ENCODE data around the gene DCLK3. TPM values are rescaled to one million over a fixed set of nuclear protein-coding genes. Genes with fewer than 3 reads are reported as not detected.

Gene DCLK3, protein sequence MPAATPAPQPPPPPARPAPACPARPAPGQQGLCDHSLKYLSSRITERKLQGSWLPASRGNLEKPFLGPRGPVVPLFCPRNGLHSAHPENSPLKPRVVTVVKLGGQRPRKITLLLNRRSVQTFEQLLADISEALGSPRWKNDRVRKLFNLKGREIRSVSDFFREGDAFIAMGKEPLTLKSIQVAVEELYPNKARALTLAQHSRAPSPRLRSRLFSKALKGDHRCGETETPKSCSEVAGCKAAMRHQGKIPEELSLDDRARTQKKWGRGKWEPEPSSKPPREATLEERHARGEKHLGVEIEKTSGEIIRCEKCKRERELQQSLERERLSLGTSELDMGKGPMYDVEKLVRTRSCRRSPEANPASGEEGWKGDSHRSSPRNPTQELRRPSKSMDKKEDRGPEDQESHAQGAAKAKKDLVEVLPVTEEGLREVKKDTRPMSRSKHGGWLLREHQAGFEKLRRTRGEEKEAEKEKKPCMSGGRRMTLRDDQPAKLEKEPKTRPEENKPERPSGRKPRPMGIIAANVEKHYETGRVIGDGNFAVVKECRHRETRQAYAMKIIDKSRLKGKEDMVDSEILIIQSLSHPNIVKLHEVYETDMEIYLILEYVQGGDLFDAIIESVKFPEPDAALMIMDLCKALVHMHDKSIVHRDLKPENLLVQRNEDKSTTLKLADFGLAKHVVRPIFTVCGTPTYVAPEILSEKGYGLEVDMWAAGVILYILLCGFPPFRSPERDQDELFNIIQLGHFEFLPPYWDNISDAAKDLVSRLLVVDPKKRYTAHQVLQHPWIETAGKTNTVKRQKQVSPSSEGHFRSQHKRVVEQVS
- not detected in 2 replicates for total RNA-seq

DNA sequence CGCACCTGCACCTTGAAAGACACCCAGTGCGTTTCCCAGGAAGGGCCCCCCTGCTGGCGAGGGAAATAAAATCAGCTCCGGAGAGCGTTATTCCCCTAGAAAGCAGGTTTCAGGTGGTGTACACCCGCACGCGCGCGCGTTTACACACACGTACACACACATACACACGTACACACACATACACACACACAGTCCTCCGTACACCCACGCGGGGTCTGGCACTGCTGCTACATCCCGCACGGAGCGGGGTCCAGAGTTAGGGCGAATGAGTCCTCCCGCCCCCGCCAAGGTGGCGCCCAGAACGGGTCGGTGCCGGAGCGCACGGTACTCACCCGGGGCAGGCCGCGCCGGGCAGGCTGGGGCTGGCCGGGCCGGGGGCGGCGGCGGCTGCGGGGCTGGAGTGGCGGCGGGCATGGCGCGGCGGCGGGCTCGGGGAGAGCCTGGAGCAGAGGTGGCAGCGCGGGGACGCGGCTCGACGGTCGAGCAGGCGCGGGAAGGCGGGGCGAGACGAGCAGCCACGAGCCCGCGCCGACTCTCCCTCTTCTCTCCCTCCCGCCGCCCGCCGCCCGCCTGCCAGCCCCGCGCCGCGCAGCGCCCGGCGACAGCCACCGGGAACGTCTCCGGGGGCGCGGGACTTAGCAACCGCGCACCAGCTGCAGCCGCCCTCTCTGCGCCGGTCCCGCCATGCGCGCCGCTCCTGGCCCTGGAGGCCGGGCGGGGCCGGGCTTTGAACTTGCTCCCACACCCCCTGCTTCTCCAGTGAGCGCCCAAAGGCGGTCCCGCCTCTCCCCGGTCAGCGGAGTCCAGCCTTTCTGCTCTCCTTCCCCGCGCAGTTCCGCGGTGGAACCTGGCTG is at the start of gene DCLK3:
DCLK3 (minus strand) TSS at position 704 of the 854 bp plus-strand sequence; CDS start at position 414, 290 bp downstream.

Other genes starting within 250 kb of the DCLK3 start
- 8.6 and 9.4 TPM in 2 replicates for gene TRANK1, start 180.5 kb upstream of the DCLK3 start, total RNA-seq
- 19.0 and 20.9 TPM in 2 replicates for gene EPM2AIP1, start 228.6 kb upstream of the DCLK3 start, total RNA-seq
- gene MLH1, start 229.0 kb upstream of the DCLK3 start, total RNA-seq: 43.4 and 45.3 TPM in 2 replicates